Sigmoid colon (tissue), 4 donors: Measurements from ENCODE around the gene EMID1.

Experiments used
- CTCF ChIP-seq, 4 experiments: fragments of 450-650 bp in 3 of 4; fragments of 200-600 bp in 1 of 4; IDR thresholded peaks; one replicate each; pipeline ENCODE4 v1.5.1; 2016 to 2019; ENCODE audit warnings: antibody characterized with exemption in 4 of 4, mild to moderate bottlenecking in 3 of 4, moderate library complexity in 2 of 4
- EP300 ChIP-seq, 4 donors: sonication (generic); formaldehyde crosslinking; IDR thresholded peaks; one replicate each; pipeline ENCODE4 v1.6.1; 2017; ENCODE audit warnings: antibody characterized with exemption in 4 of 4
- POLR2A ChIP-seq, 2 donors: fragments of 450-650 bp; IDR thresholded peaks; one replicate each; pipeline ENCODE4 v1.6.1; 2016; ENCODE audit warnings: antibody characterized with exemption in 2 of 2, mild to moderate bottlenecking in 2 of 2, moderate library complexity in 2 of 2
- POLR2AphosphoS5 ChIP-seq, 4 donors: sonication (generic); formaldehyde crosslinking; IDR thresholded peaks; one replicate each; pipeline ENCODE4 v1.6.1; 2017; ENCODE audit warnings: antibody characterized with exemption in 4 of 4

DNA sequence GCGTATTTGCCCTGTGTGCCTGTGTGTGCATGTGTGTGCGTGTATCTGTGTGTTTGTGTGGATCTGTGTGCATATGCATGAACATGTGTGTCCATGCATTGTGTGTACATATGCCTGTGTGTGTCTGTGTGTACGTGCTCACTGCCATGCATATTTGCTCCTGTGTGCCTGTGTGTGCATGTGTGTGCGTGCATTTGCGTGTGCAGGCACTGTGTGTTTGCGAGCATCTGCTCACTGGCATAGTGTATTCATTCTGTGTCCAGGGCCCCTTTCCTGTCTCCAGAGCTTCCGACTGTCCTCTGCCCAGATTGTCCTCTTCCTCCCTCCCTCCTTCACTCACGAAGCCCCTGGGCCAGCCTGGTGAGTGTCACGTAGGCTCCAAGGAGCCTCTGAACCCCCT, 5.8 kb downstream of the EMID1 start:
- TF ChIP-seq POLR2A (IDR thresholded peaks at IDR 0.05) (no peak), CTCF (IDR thresholded peaks at IDR 0.05) (no peak), POLR2AphosphoS5 (IDR thresholded peaks at IDR 0.05) (no peak), EP300 (IDR thresholded peaks at IDR 0.05) (no peak)
